Testis (tissue), 3 donors: ENCODE results near the gene PDE4B. TPM values are rescaled to one million over a fixed set of nuclear protein-coding genes. Genes with fewer than 3 reads are reported as not detected.

ENCODE experiments used
- DNase-seq: peaks from one replicate; pipeline ENCODE4 v3.0.0-alpha.2; 2019
- H3K27ac ChIP-seq, 2 donors: fragments of 200-600 bp; sonication (generic); one replicate each; pipeline ENCODE4 v1.5.1; 2019
- H3K27me3 ChIP-seq: fragments of 200-600 bp; sonication (generic); one replicate; pipeline ENCODE4 v1.5.1; 2019
- H3K36me3 ChIP-seq: fragments of 200-600 bp; sonication (generic); one replicate; pipeline ENCODE4 v1.5.1; 2017; ENCODE audit warnings: low read depth; ENCODE audit errors: missing control alignments
- H3K4me1 ChIP-seq: fragments of 200-600 bp; sonication (generic); one replicate; pipeline ENCODE4 v1.5.1; 2019
- H3K4me3 ChIP-seq, 2 donors: fragments of 200-600 bp; sonication (generic); one replicate each; pipeline ENCODE4 v1.5.1; 2017 to 2019
- H3K9me3 ChIP-seq: fragments of 200-600 bp; sonication (generic); one replicate; pipeline ENCODE4 v1.5.1; 2017
- POLR2A ChIP-seq: fragments of 450-650 bp; IDR thresholded peaks from one replicate; pipeline ENCODE4 v1.6.1; 2017; ENCODE audit warnings: antibody characterized with exemption, mild to moderate bottlenecking, moderate library complexity
- WGBS, 2 donors: methylation state at CpG; one replicate each; pipeline ENCODE4 v1.1.5; 2018; 5-methylcytosine and 5-hydroxymethylcytosine counted together
- intact Hi-C: fragments of 100-400 bp; cut with DNase I; formaldehyde crosslinking; loops from one replicate; pipeline ENCODE4 v1.15.1; 2023; ENCODE audit warnings: low total_unique reads
- polyA plus RNA-seq: library from polyadenylated mRNA; stranded (reverse); fragments of 350-450 nt; fragmentation: Illumina TruSeq; extraction: RNeasy Lipid Tissue Mini Kit (QIAGEN cat#74804); gene quantifications from one replicate; pipeline ENCODE4 v1.2.3, GENCODE V29; 2014; ENCODE audit warnings: low read depth, low replicate concordance; ENCODE audit not compliant: insufficient read depth
- total RNA-seq, 2 donors: library from RNA; depleted of rRNA; stranded (reverse); fragments of >200 nt; gene quantifications; one replicate each; pipeline ENCODE4 v1.2.3, GENCODE V29; 2016
- TF ChIP-seq, protein P1 (sequence below), 3 experiments: fragments of 450-650 bp in 2 of 3; fragments of 200-600 bp in 1 of 3; sonication (generic) in 1 of 3; IDR thresholded peaks; one replicate each; pipeline ENCODE4 v1.5.1; 2016 to 2019; ENCODE audit warnings: antibody characterized with exemption in 3 of 3, mild to moderate bottlenecking in 2 of 3, moderate library complexity in 1 of 3

PDE4B gene
- total and polyA plus RNA-seq, 3 donors from 2014 or later, result 11.5 to 16.1 (median 12.4) TPM

DNA sequence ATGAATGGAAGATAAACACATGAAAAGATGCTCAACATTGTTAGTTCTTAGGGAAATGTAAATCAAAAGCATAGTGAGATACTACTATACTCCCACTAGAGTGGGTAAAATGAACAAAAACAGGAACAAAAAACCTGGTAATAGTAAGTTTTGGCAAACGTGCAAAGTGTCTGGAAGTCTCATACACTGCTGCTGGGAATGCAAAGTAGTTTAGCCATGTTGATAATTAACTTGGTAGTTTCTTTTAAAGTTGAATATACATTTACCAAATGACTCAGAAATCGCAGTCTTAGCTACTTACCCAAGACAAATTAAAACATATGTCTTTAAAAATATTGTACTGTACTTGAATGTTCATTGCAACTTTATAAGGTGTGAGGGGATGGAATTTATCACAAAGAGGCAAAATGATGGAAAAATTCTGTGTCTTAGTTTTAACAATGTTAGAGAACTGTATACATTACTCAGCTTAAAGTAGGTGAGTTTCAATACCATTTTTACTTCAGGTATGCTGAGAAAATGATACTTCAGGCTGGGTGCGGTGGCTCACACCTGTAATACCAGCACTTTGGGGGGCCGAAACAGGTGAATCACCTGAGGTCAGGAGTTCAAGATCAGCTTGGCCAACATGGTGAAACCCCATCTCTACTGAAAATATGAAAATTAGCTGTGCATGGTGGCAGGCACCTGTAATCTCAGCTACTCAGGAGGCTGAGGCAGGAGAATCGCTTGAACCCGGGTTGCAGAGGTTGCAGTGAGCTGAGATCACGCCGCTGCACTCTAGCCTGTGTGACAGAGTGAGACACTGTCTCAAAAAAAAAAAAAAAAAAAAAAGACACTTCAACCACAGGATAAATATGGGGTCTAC lies 102.3 kb downstream of the PDE4B start:
- Histone ChIP-seq H3K4me1 (no peaks in the 10 kb centered on the region), H3K36me3 (no peaks in the 10 kb centered on the region), H3K9me3 (no peaks in the 10 kb centered on the region), H3K27ac (no peak overlapping the region), H3K4me3 (no peak overlapping the region), H3K27me3 (no peaks in the 10 kb centered on the region)
- 83 to 86% methylated on average over 8 of the region's 8 CpGs for WGBS, 2 donors
- intact Hi-C loops, result no loop called here
- DNase-seq, result no peak
- TF ChIP-seq, protein P1, sequence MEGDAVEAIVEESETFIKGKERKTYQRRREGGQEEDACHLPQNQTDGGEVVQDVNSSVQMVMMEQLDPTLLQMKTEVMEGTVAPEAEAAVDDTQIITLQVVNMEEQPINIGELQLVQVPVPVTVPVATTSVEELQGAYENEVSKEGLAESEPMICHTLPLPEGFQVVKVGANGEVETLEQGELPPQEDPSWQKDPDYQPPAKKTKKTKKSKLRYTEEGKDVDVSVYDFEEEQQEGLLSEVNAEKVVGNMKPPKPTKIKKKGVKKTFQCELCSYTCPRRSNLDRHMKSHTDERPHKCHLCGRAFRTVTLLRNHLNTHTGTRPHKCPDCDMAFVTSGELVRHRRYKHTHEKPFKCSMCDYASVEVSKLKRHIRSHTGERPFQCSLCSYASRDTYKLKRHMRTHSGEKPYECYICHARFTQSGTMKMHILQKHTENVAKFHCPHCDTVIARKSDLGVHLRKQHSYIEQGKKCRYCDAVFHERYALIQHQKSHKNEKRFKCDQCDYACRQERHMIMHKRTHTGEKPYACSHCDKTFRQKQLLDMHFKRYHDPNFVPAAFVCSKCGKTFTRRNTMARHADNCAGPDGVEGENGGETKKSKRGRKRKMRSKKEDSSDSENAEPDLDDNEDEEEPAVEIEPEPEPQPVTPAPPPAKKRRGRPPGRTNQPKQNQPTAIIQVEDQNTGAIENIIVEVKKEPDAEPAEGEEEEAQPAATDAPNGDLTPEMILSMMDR (IDR thresholded peaks at IDR 0.05), result no peak
- TF ChIP-seq POLR2A, result no peak

DNA sequence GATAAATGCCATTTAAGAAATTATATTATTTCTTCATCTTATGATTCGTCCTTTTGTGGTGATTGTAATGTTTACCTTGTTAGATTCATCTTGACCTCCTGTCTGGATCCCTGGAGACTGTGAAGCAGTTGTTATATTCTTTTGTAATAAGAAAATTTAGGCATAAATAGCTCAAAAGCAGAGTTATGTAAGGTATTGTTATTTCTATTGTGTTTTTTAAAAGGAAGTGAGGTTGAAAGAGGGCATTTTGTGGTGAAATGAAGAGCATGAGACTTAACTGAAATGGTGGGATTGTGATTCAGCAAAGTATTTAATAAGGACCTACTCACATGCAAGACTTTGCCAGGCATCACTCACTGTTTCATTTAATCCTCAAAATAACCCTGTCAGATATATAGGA lies 104.0 kb downstream of the PDE4B start:
- no peak for DNase-seq
- Histone ChIP-seq H3K4me3 (no peak overlapping the region), H3K9me3 (no peaks in the 10 kb centered on the region), H3K36me3 (no peaks in the 10 kb centered on the region), H3K27me3 (no peaks in the 10 kb centered on the region), H3K4me1 (no peaks in the 10 kb centered on the region), H3K27ac (no peak overlapping the region)
- no peak for TF ChIP-seq POLR2A
- TF ChIP-seq, protein P1 (IDR thresholded peaks at IDR 0.05), result no peak
- intact Hi-C loops, result no loop called here
- WGBS, 2 donors, result 82 to 84% methylated on average over 1 of the region's 1 CpG

DNA sequence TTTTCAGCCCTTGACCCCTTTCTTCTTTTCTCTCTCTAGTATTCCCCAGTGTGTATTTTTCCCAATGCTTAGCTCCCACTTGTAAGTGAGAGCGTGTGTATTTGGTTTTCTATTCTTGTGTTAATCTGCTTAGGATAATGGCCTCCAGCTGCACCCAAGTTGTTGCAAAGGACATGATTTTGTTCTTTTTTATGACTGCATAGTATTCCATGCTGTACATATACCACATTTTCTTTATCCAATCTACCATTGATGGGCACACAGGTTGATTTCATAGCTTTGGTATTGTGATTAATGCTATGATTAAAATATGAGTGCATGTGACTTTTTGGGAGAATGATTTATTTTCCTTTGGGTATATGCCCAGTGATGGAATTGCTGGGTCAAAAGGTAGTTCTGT lies 104.8 kb downstream of the PDE4B start:
- no peak for TF ChIP-seq POLR2A
- TF ChIP-seq, protein P1 (IDR thresholded peaks at IDR 0.05), result no peak
- no peak for DNase-seq
- WGBS, 2 donors, result 73 to 97% methylated on average over 1 of the region's 1 CpG
- Histone ChIP-seq H3K4me3 (no peak overlapping the region), H3K27me3 (no peaks in the 10 kb centered on the region), H3K4me1 (no peaks in the 10 kb centered on the region), H3K36me3 (no peaks in the 10 kb centered on the region), H3K9me3 (no peaks in the 10 kb centered on the region), H3K27ac (no peak overlapping the region)
- intact Hi-C loops, result no loop called here

DNA sequence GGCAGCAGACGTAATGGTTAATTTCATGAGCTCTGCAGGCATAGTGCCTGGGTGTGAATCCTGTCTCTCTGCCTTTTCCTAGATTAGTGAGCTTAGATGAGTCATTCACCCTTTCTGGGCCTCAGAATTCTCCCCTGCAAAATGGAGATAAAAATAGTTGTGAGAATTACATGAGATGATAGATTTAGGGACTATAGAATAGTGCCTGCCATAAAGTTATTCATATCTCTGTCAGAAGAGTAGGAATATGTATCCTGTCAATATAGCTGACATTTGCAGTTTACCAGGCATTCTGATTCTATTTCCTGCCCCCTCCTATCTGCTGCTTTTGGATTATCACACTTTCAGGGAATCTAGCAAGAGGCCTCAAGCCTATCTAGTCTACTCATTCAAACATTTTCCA lies 112.0 kb downstream of the PDE4B start:
- H3K4me1 ChIP-seq, result no peaks in the 10 kb centered on the region
- intact Hi-C loops, result no loop called here
- H3K9me3 ChIP-seq, result no peaks in the 10 kb centered on the region
- DNase-seq, result no peak
- no peak for TF ChIP-seq POLR2A
- TF ChIP-seq, protein P1 (IDR thresholded peaks at IDR 0.05), result no peak
- no peak overlapping the region for H3K4me3 ChIP-seq
- H3K27me3 ChIP-seq, result no peaks in the 10 kb centered on the region
- H3K36me3 ChIP-seq, result no peaks in the 10 kb centered on the region
- H3K27ac ChIP-seq, result no peak overlapping the region
- WGBS, 2 donors, result 23 to 59% methylated on average over 1 of the region's 1 CpG

DNA sequence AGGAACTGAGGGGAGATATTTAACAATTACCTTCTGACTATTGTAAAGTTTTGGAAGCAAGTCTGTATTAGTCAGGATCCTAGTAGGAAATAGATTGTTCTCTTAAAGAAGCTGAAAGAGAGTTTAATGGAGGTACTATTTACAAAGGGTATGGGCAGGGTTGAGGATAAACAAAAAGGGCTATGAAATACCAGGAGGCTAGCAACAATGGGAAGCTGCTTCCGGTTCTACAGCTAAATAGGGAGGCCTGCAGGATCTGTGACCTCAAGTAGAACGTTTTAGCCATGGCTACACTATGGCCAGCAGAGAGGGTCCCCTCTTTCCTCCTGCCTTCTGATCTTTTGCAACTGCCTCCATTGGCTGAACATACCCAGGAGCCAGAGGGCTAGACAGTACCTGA lies 117.7 kb downstream of the PDE4B start:
- TF ChIP-seq POLR2A, result no peak
- TF ChIP-seq, protein P1 (IDR thresholded peaks at IDR 0.05), result no peak
- 64 to 72% methylated on average over 2 of the region's 2 CpGs for WGBS, 2 donors
- no peak for DNase-seq
- H3K4me1 ChIP-seq, result no peaks in the 10 kb centered on the region
- intact Hi-C loops, result no loop called here
- H3K27me3 ChIP-seq, result no peaks in the 10 kb centered on the region
- H3K36me3 ChIP-seq, result no peaks in the 10 kb centered on the region
- H3K27ac ChIP-seq, result no peak overlapping the region
- H3K9me3 ChIP-seq, result no peaks in the 10 kb centered on the region
- no peak overlapping the region for H3K4me3 ChIP-seq
